Heart left ventricle (tissue), 13 donors: ENCODE results near the gene ACOXL.

ENCODE experiments used
- CTCF ChIP-seq, 12 donors: fragments of 200-600 bp; sonication (generic) in 4 of 12; IDR thresholded peaks; one replicate each; pipeline versions ENCODE4 v1.5.0 to v1.8.0; 2018 to 2022; ENCODE audit warnings: antibody characterized with exemption in 12 of 12, mild to moderate bottlenecking in 5 of 12
- POLR2A ChIP-seq, 2 donors: fragments of 450-650 bp; IDR thresholded peaks; one replicate each; pipeline ENCODE4 v1.6.1; 2017; ENCODE audit warnings: antibody characterized with exemption in 2 of 2, mild to moderate bottlenecking in 2 of 2, moderate library complexity in 2 of 2
- donor health status: ischemic (EF 13 %, LVEDD 7.1; RV severe dilation, severe dysfunction).
- donor health status: DM: no; HTN: yes; CAD: no.
- donor health status: DM: no; HTN: no; CAD: no.
- donor health status: ischemic (EF 25% LVEDD 6.9; RV normal size, moderate dysfunction).
- donor health status: ischemic (EF 25% LVEDD 5.7; RV mildly dilated, moderate dysfunction).
- donor health status: ischemic (EF 35%, LVEDD 5.7; RV mildly dilated, moderate dysfunction).
- donor health status: nonischemic (EF 11% LVEDD 7.7; RV severe dilation, severe dysfunction).
- donor health status: DM: yes; HTN: yes; CAD: no.
- donor health status: PGD.
- donor health status: ischemic (EF 29% LVEDD 5.4; RV normal size, mild dysfunction).
- donor health status: nonischemic (EF 23%, LVEDD 6.1; RV moderate dilation, normal function).

- TF ChIP-seq CTCF (IDR thresholded peaks at IDR 0.05) (no peak), POLR2A (IDR thresholded peaks at IDR 0.05) (no peak)
Measured at GRCh38 chr2:110865188-110865587, 132.8 kb downstream of the ACOXL start.
